CD14-positive monocyte (primary cell): Measurements from ENCODE around the gene BSND. TPM values are rescaled to one million over a fixed set of nuclear protein-coding genes. Genes with fewer than 3 reads are reported as not detected.
A peak's percentile ranks its signal among the peaks of the same experiment; 100 is the strongest.

Experiments used
- DNase-seq, 3 donors: peaks; one replicate each; pipeline ENCODE4 v3.0.0-alpha.2; 2011 to 2022
- H2AFZ ChIP-seq: 2 replicates; pipeline ENCODE4 v1.6.0; 2012; ENCODE audit warnings: mild to moderate bottlenecking, low read depth, low read length, inconsistent platforms; ENCODE audit not compliant: insufficient read depth, poor library complexity, severe bottlenecking
- H3K27ac ChIP-seq, 2 donors: 1 replicate in 1 of 2; 2 replicates in 1 of 2; pipeline ENCODE4 v1.5.1; 2012 to 2013; ENCODE audit warnings: low read length in 2 of 2, control low read depth in 1 of 2, inconsistent platforms in 1 of 2, low read depth in 1 of 2, mild to moderate bottlenecking in 1 of 2
- H3K27me3 ChIP-seq, 2 donors: one replicate each; pipeline versions ENCODE4 v1.6.0 to v1.6.1; 2011 to 2013; ENCODE audit warnings: low read length in 2 of 2; ENCODE audit not compliant: control insufficient read depth in 2 of 2, insufficient read depth in 2 of 2
- H3K36me3 ChIP-seq, 2 donors: replicated peaks in 1 of 2; 1 replicate in 1 of 2; 2 replicates in 1 of 2; pipeline versions ENCODE4 v1.5.1 to v1.6.1; 2012 to 2013; ENCODE audit warnings: low read length in 2 of 2, control low read depth in 1 of 2, inconsistent platforms in 1 of 2, mild to moderate bottlenecking in 1 of 2; ENCODE audit not compliant: insufficient read depth in 2 of 2, control insufficient read depth in 1 of 2
- H3K4me1 ChIP-seq, 2 donors: 1 replicate in 1 of 2; 2 replicates in 1 of 2; pipeline versions ENCODE4 v1.5.1 to v1.6.1; 2012 to 2013; ENCODE audit warnings: low read length in 2 of 2, control low read depth in 1 of 2, inconsistent platforms in 1 of 2, mild to moderate bottlenecking in 1 of 2, moderate library complexity in 1 of 2; ENCODE audit not compliant: insufficient read depth in 2 of 2, control insufficient read depth in 1 of 2
- H3K4me2 ChIP-seq: replicated peaks from 2 replicates; pipeline ENCODE3; 2012; ENCODE audit warnings: low read length, moderate library complexity, mild to moderate bottlenecking; ENCODE audit not compliant: poor library complexity, severe bottlenecking; ENCODE audit errors: extremely low read depth
- H3K4me3 ChIP-seq, 3 experiments: fragments of 200-600 bp in 1 of 3; sonication (generic) in 1 of 3; replicated peaks in 1 of 3; 1 replicate in 2 of 3; 2 replicates in 1 of 3; pipeline ENCODE4 v1.5.1; 2011 to 2013; ENCODE audit warnings: low read length in 3 of 3, mild to moderate bottlenecking in 3 of 3, control low read depth in 2 of 3, low read depth in 2 of 3, inconsistent platforms in 1 of 3, moderate library complexity in 1 of 3
- H3K79me2 ChIP-seq: 2 replicates; pipeline ENCODE4 v1.6.0; 2012; ENCODE audit warnings: mild to moderate bottlenecking, control low read depth, inconsistent platforms, low read length, moderate library complexity; ENCODE audit not compliant: insufficient read depth
- H3K9ac ChIP-seq: 2 replicates; pipeline ENCODE4 v1.6.0; 2017; ENCODE audit warnings: low read length, mild to moderate bottlenecking; ENCODE audit not compliant: insufficient read depth, poor library complexity, severe bottlenecking
- H3K9me3 ChIP-seq, 2 donors: replicated peaks in 1 of 2; 1 replicate in 1 of 2; 2 replicates in 1 of 2; pipeline versions ENCODE4 v1.5.1 to v1.6.1; 2012 to 2013; ENCODE audit warnings: low read length in 2 of 2, control low read depth in 1 of 2; ENCODE audit not compliant: control insufficient read depth in 1 of 2, insufficient read depth in 1 of 2
- H4K20me1 ChIP-seq: 2 replicates; pipeline ENCODE4 v1.6.0; 2012; ENCODE audit warnings: mild to moderate bottlenecking, low read length, control low read depth, moderate library complexity; ENCODE audit not compliant: insufficient read depth
- H3K27ac Mint-ChIP-seq, 7 donors: one replicate each; pipeline ENCODE4 v1.8.0; 2020; ENCODE audit warnings: mild to moderate bottlenecking in 7 of 7, mixed read lengths in 7 of 7, moderate library complexity in 6 of 7, inconsistent platforms in 2 of 7
- H3K27me3 Mint-ChIP-seq, 3 donors: one replicate each; pipeline ENCODE4 v1.8.0; 2021 to 2022; ENCODE audit warnings: low read depth in 3 of 3, mild to moderate bottlenecking in 3 of 3, mixed read lengths in 3 of 3, moderate library complexity in 3 of 3, inconsistent platforms in 1 of 3
- H3K36me3 Mint-ChIP-seq, 2 donors: one replicate each; pipeline ENCODE4 v1.8.0; 2020; ENCODE audit warnings: mixed read lengths in 2 of 2, inconsistent platforms in 1 of 2, mild to moderate bottlenecking in 1 of 2
- H3K4me1 Mint-ChIP-seq: one replicate; pipeline ENCODE4 v1.8.0; 2020; ENCODE audit warnings: mild to moderate bottlenecking, mixed read lengths
- H3K4me3 Mint-ChIP-seq, 2 donors: one replicate each; pipeline ENCODE4 v1.8.0; 2020; ENCODE audit warnings: mild to moderate bottlenecking in 2 of 2, mixed read lengths in 2 of 2, moderate library complexity in 1 of 2
- H3K9me3 Mint-ChIP-seq, 7 donors: one replicate each; pipeline ENCODE4 v1.8.0; 2020 to 2022; ENCODE audit warnings: mixed read lengths in 7 of 7, mild to moderate bottlenecking in 6 of 7, moderate library complexity in 6 of 7, inconsistent platforms in 2 of 7
- CTCF ChIP-seq: fragments of 200-600 bp; IDR thresholded peaks from one replicate; pipeline ENCODE4 v1.8.0; 2022; ENCODE audit warnings: antibody characterized with exemption, mild to moderate bottlenecking
- WGBS: methylation state at CpG from one replicate; pipeline ENCODE4 v1.1.5; 2013; ENCODE audit warnings: missing lambda C conversion rate; ENCODE audit not compliant: insufficient coverage; 5-methylcytosine and 5-hydroxymethylcytosine counted together
- intact Hi-C, 2 donors: fragments of 100-400 bp; cut with micrococcal nuclease; formaldehyde crosslinking; loops; one replicate each; pipeline versions ENCODE4 v1.15.0 to v1.15.1; 2023
- polyA plus RNA-seq, 3 donors: library from polyadenylated mRNA; depleted of rRNA in 1 of 3; unstranded in 2 of 3; stranded (reverse) in 1 of 3; fragments of 300-500 nt in 2 of 3; fragments of >200 nt in 1 of 3; fragmentation: Illumina TruSeq in 2 of 3; gene quantifications; 1 replicate in 2 of 3; 2 replicates in 1 of 3; pipeline ENCODE4 v1.2.3, GENCODE V29; 2012 to 2021

Gene BSND
- polyA plus RNA-seq, 3 donors, result not detected

GRCh38 chr1:54979327-54979891, 19.3 kb upstream of the BSND start:
- H3K27ac ChIP-seq, result no peak overlapping the region
- peaks cover 0 to 2% (median 0%) of the 10 kb centered on the region in 7 donors for H3K9me3 Mint-ChIP-seq
- no peak overlapping the region for H3K4me3 ChIP-seq
- intact Hi-C loops, result no loop called here
- H3K4me1 ChIP-seq, result no peaks in the 10 kb centered on the region
- peaks cover 50 to 58% (median 55%) of the 10 kb centered on the region in 3 donors for H3K27me3 Mint-ChIP-seq
- no peaks in the 10 kb centered on the region for H3K79me2 ChIP-seq
- no peak overlapping the region for H3K4me2 ChIP-seq
- H3K27me3 ChIP-seq, result peaks cover 21 to 44% of the 10 kb centered on the region in 2 donors
- 45% methylated on average over 4 of the region's 5 CpGs for WGBS
- no peak for TF ChIP-seq CTCF
- H3K4me3 Mint-ChIP-seq, result peak overlapping the region in 1 of 2 donors; percentile 68
- H4K20me1 ChIP-seq, result no peaks in the 10 kb centered on the region
- H3K27ac Mint-ChIP-seq, result no peak overlapping the region
- H2AFZ ChIP-seq, result no peak overlapping the region
- no peaks in the 10 kb centered on the region for H3K36me3 ChIP-seq
- no peaks in the 10 kb centered on the region for H3K4me1 Mint-ChIP-seq
- H3K36me3 Mint-ChIP-seq, result peaks cover 0 to 5% of the 10 kb centered on the region in 2 donors
- no peak overlapping the region for H3K9ac ChIP-seq
- H3K9me3 ChIP-seq, result no peaks in the 10 kb centered on the region
- no peak for DNase-seq

GRCh38 chr1:54980046-54980527, 18.6 kb upstream of the BSND start:
- Histone ChIP-seq H3K4me2 (no peak overlapping the region), H3K36me3 (no peaks in the 10 kb centered on the region), H3K9ac (peak overlapping the region; percentile 8), H3K27me3 (peaks cover 21 to 44% of the 10 kb centered on the region in 2 donors), H3K79me2 (no peaks in the 10 kb centered on the region), H3K4me1 (no peaks in the 10 kb centered on the region), H3K27ac (no peak overlapping the region), H3K4me3 (no peak overlapping the region), H3K9me3 (no peaks in the 10 kb centered on the region), H4K20me1 (no peaks in the 10 kb centered on the region), H2AFZ (no peak overlapping the region)
- intact Hi-C loops, result no loop called here
- Mint-ChIP-seq H3K27ac (no peak overlapping the region), H3K4me3 (peak overlapping the region in 1 of 2 donors; percentile 68), H3K27me3 (peaks cover 50 to 56% (median 55%) of the 10 kb centered on the region in 3 donors), H3K9me3 (peaks cover 0 to 2% (median 0%) of the 10 kb centered on the region in 7 donors), H3K36me3 (peaks cover 0 to 5% of the 10 kb centered on the region in 2 donors), H3K4me1 (no peaks in the 10 kb centered on the region)
- WGBS, result 21% methylated on average over 21 of the region's 25 CpGs
- TF ChIP-seq CTCF, result no peak
- DNase-seq, result no peak
